Neural cell (in vitro differentiated cells): ENCODE measurements around the gene ESRRB. TPM values are rescaled to one million over a fixed set of nuclear protein-coding genes. Genes with fewer than 3 reads are reported as not detected.

ENCODE experiments used
- H2AFZ ChIP-seq: fragments of 200-600, 300-800 bp; sonication (generic), shearing (Covaris generic); 2 replicates; pipeline ENCODE4 v1.6.0; 2014; ENCODE audit warnings: low read depth, mild to moderate bottlenecking, antibody characterized with exemption, low read length, moderate library complexity
- H3F3A ChIP-seq: fragments of 200-600 bp; shearing (Covaris generic); 2 replicates; pipeline ENCODE4 v1.6.1; 2016; ENCODE audit warnings: mild to moderate bottlenecking, moderate library complexity, mixed read lengths, antibody characterized with exemption, low read length; ENCODE audit not compliant: insufficient read depth, poor library complexity, severe bottlenecking
- H3K27ac ChIP-seq: fragments of 200-600, 300-800 bp; sonication (generic), shearing (Covaris generic); 2 replicates; pipeline ENCODE4 v1.5.1; 2014; ENCODE audit warnings: mild to moderate bottlenecking, low read length, moderate library complexity
- H3K27me3 ChIP-seq: fragments of 300-800, 200-600 bp; sonication (generic), shearing (Covaris generic); 2 replicates; pipeline ENCODE4 v1.6.0; 2014; ENCODE audit warnings: mild to moderate bottlenecking, low read depth, low read length, moderate library complexity; ENCODE audit not compliant: insufficient read depth
- H3K36me3 ChIP-seq: fragments of 300-800, 200-600 bp; sonication (generic), shearing (Covaris generic); 2 replicates; pipeline ENCODE4 v1.5.1; 2014; ENCODE audit warnings: mild to moderate bottlenecking, antibody characterized with exemption, low read length, moderate library complexity; ENCODE audit not compliant: insufficient read depth
- H3K4me2 ChIP-seq: fragments of 300-800, 200-600 bp; sonication (generic), shearing (Covaris generic); 2 replicates; pipeline ENCODE4 v1.6.0; 2014; ENCODE audit warnings: mild to moderate bottlenecking, low read length
- H3K4me3 ChIP-seq: fragments of 300-800, 200-600 bp; sonication (generic), shearing (Covaris generic); 2 replicates; pipeline ENCODE4 v1.5.1; 2014; ENCODE audit warnings: mild to moderate bottlenecking, low read length, moderate library complexity
- H3K79me2 ChIP-seq: fragments of 200-600 bp; shearing (Covaris generic); replicated peaks from 2 replicates; pipeline ENCODE4 v1.6.0; 2014; ENCODE audit warnings: mild to moderate bottlenecking, low read length, moderate library complexity; ENCODE audit not compliant: insufficient read depth
- H3K9ac ChIP-seq: fragments of 300-800, 200-600 bp; sonication (generic), shearing (Covaris generic); 2 replicates; pipeline ENCODE4 v1.6.1; 2016; ENCODE audit warnings: mild to moderate bottlenecking, low read length, mixed read lengths
- H3K9me2 ChIP-seq: fragments of 200-600 bp; shearing (Covaris generic); 2 replicates; pipeline ENCODE4 v1.6.1; 2016; ENCODE audit warnings: mild to moderate bottlenecking, low read length, mixed read lengths; ENCODE audit not compliant: insufficient read depth
- H3K9me3 ChIP-seq: fragments of 200-600, 300-800 bp; sonication (generic), shearing (Covaris generic); 2 replicates; pipeline ENCODE4 v1.6.1; 2016; ENCODE audit warnings: mild to moderate bottlenecking, mixed run types, low read length, moderate library complexity, mixed read lengths
- H4K20me1 ChIP-seq: fragments of 200-600 bp; shearing (Covaris generic); 2 replicates; pipeline ENCODE4 v1.6.1; 2016; ENCODE audit warnings: mild to moderate bottlenecking, mixed run types; ENCODE audit not compliant: insufficient read depth
- EP300 ChIP-seq: fragments of 450-650 bp; conservative IDR thresholded peaks from 2 replicates; pipeline ENCODE4 v1.6.1; 2014; ENCODE audit warnings: antibody characterized with exemption, mild to moderate bottlenecking, moderate library complexity; ENCODE audit not compliant: poor library complexity, severe bottlenecking
- EZH2 ChIP-seq: fragments of 200-600, 300-800 bp; shearing (Covaris generic), sonication (generic); IDR thresholded peaks from 2 replicates; pipeline ENCODE4 v1.6.1; 2014; ENCODE audit warnings: antibody characterized with exemption, low read length, borderline replicate concordance, mild to moderate bottlenecking; ENCODE audit not compliant: insufficient read depth, poor library complexity, severe bottlenecking
- MXI1 ChIP-seq: fragments of 450-650 bp; conservative IDR thresholded peaks from 2 replicates; pipeline ENCODE4 v1.6.1; 2014; ENCODE audit warnings: antibody characterized with exemption, mild to moderate bottlenecking; ENCODE audit not compliant: poor library complexity, severe bottlenecking
- POLR2AphosphoS5 ChIP-seq: IDR thresholded peaks from 2 replicates; pipeline ENCODE4 v1.6.1; 2012
- RAD21 ChIP-seq: fragments of 450-650 bp; conservative IDR thresholded peaks from 2 replicates; pipeline ENCODE4 v1.6.1; 2014; ENCODE audit warnings: antibody characterized with exemption, mild to moderate bottlenecking, moderate library complexity
- SMC3 ChIP-seq: fragments of 450-650 bp; conservative IDR thresholded peaks from 2 replicates; pipeline ENCODE4 v1.6.1; 2014; ENCODE audit warnings: antibody characterized with exemption, mild to moderate bottlenecking, moderate library complexity; ENCODE audit not compliant: poor library complexity
- TAF1 ChIP-seq: IDR thresholded peaks from 2 replicates; pipeline ENCODE4 v1.6.1; 2012; ENCODE audit warnings: low read depth
- polyA plus RNA-seq: library from polyadenylated mRNA; depleted of rRNA; stranded (reverse); fragments of >200 nt; gene quantifications from 2 replicates; pipeline ENCODE4 v1.2.3, GENCODE V29; 2014
- TF ChIP-seq, protein P1 (sequence below): fragments of 450-650 bp; IDR thresholded peaks from 2 replicates; pipeline ENCODE4 v1.5.1; 2014; ENCODE audit warnings: antibody characterized with exemption, mild to moderate bottlenecking, moderate library complexity; ENCODE audit not compliant: poor library complexity, severe bottlenecking
- TF ChIP-seq, protein P2 (sequence below): IDR thresholded peaks from 2 replicates; pipeline ENCODE4 v1.6.1; 2012; ENCODE audit warnings: borderline replicate concordance

The ESRRB gene
- polyA plus RNA-seq, 1 donor from 2014 or later: 0.59 TPM

- Histone ChIP-seq H3F3A (no peaks in the 10 kb centered on the region), H4K20me1 (no peaks in the 10 kb centered on the region), H3K9me2 (no peaks in the 10 kb centered on the region), H3K79me2 (no peaks in the 10 kb centered on the region), H3K4me2 (no peak overlapping the region), H3K4me3 (peak overlapping the region; percentile 43), H3K36me3 (no peaks in the 10 kb centered on the region), H3K27me3 (no peaks in the 10 kb centered on the region), H3K9ac (no peak overlapping the region), H2AFZ (no peak overlapping the region), H3K27ac (no peak overlapping the region), H3K9me3 (no peaks in the 10 kb centered on the region)
- TF ChIP-seq MXI1: peak; percentile 10
- TF ChIP-seq, protein P1, sequence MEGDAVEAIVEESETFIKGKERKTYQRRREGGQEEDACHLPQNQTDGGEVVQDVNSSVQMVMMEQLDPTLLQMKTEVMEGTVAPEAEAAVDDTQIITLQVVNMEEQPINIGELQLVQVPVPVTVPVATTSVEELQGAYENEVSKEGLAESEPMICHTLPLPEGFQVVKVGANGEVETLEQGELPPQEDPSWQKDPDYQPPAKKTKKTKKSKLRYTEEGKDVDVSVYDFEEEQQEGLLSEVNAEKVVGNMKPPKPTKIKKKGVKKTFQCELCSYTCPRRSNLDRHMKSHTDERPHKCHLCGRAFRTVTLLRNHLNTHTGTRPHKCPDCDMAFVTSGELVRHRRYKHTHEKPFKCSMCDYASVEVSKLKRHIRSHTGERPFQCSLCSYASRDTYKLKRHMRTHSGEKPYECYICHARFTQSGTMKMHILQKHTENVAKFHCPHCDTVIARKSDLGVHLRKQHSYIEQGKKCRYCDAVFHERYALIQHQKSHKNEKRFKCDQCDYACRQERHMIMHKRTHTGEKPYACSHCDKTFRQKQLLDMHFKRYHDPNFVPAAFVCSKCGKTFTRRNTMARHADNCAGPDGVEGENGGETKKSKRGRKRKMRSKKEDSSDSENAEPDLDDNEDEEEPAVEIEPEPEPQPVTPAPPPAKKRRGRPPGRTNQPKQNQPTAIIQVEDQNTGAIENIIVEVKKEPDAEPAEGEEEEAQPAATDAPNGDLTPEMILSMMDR: peak; percentile 92
- peak; percentile 97 for TF ChIP-seq SMC3
- no peak for TF ChIP-seq POLR2AphosphoS5
- TF ChIP-seq RAD21: peak; percentile 86
Measured at GRCh38 chr14:76352639-76353281, 23.2 kb upstream of the ESRRB start.

GRCh38 chr14:76354310-76354709 is 21.6 kb upstream of the ESRRB start:
- H3K27ac ChIP-seq: no peak overlapping the region
- no peaks in the 10 kb centered on the region for H3K36me3 ChIP-seq
- H3K9me2 ChIP-seq: no peaks in the 10 kb centered on the region
- H3K4me2 ChIP-seq: no peak overlapping the region
- no peaks in the 10 kb centered on the region for H3K79me2 ChIP-seq
- no peak overlapping the region for H2AFZ ChIP-seq
- no peaks in the 10 kb centered on the region for H3K27me3 ChIP-seq
- H3K4me3 ChIP-seq: no peak overlapping the region
- no peaks in the 10 kb centered on the region for H3K9me3 ChIP-seq
- H4K20me1 ChIP-seq: no peaks in the 10 kb centered on the region
- no peak for TF ChIP-seq POLR2AphosphoS5
- TF ChIP-seq TAF1: no peak
- no peak for TF ChIP-seq MXI1
- TF ChIP-seq, protein P1: no peak
- TF ChIP-seq, protein P2, sequence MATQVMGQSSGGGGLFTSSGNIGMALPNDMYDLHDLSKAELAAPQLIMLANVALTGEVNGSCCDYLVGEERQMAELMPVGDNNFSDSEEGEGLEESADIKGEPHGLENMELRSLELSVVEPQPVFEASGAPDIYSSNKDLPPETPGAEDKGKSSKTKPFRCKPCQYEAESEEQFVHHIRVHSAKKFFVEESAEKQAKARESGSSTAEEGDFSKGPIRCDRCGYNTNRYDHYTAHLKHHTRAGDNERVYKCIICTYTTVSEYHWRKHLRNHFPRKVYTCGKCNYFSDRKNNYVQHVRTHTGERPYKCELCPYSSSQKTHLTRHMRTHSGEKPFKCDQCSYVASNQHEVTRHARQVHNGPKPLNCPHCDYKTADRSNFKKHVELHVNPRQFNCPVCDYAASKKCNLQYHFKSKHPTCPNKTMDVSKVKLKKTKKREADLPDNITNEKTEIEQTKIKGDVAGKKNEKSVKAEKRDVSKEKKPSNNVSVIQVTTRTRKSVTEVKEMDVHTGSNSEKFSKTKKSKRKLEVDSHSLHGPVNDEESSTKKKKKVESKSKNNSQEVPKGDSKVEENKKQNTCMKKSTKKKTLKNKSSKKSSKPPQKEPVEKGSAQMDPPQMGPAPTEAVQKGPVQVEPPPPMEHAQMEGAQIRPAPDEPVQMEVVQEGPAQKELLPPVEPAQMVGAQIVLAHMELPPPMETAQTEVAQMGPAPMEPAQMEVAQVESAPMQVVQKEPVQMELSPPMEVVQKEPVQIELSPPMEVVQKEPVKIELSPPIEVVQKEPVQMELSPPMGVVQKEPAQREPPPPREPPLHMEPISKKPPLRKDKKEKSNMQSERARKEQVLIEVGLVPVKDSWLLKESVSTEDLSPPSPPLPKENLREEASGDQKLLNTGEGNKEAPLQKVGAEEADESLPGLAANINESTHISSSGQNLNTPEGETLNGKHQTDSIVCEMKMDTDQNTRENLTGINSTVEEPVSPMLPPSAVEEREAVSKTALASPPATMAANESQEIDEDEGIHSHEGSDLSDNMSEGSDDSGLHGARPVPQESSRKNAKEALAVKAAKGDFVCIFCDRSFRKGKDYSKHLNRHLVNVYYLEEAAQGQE: no peak
- TF ChIP-seq EZH2: no peak
- TF ChIP-seq RAD21: no peak
- no peak for TF ChIP-seq EP300
- TF ChIP-seq SMC3: no peak
- no peak overlapping the region for H3K9ac ChIP-seq
- H3F3A ChIP-seq: no peaks in the 10 kb centered on the region
